Ishikawa (cell line): Measurements from ENCODE around the gene EPS8L3.

Source experiments
- CEBPB ChIP-seq: IDR thresholded peaks from 2 replicates; pipeline ENCODE4 v1.6.1; 2012
- CREB1 ChIP-seq: IDR thresholded peaks from 2 replicates; pipeline ENCODE4 v1.6.1; 2012; ENCODE audit warnings: low read depth
- EGR1 ChIP-seq: IDR thresholded peaks from 2 replicates; pipeline ENCODE4 v1.6.1; 2012
- EP300 ChIP-seq: IDR thresholded peaks from 2 replicates; pipeline ENCODE4 v1.6.1; 2012; ENCODE audit warnings: borderline replicate concordance
- FOXM1 ChIP-seq: IDR thresholded peaks from 2 replicates; pipeline ENCODE4 v1.6.1; 2012; ENCODE audit warnings: low read depth, borderline replicate concordance
- NFIC ChIP-seq: IDR thresholded peaks from 2 replicates; pipeline ENCODE4 v1.6.1; 2012
- RAD21 ChIP-seq: IDR thresholded peaks from 2 replicates; pipeline ENCODE4 v1.6.1; 2012; ENCODE audit warnings: low read depth
- TAF1 ChIP-seq: IDR thresholded peaks from 2 replicates; pipeline ENCODE4 v1.6.1; 2012; ENCODE audit warnings: low read depth, mild to moderate bottlenecking
- TCF12 ChIP-seq: IDR thresholded peaks from 2 replicates; pipeline ENCODE4 v1.6.1; 2012; ENCODE audit warnings: low read depth
- TEAD4 ChIP-seq: IDR thresholded peaks from 2 replicates; pipeline ENCODE4 v1.6.1; 2012
- YY1 ChIP-seq: IDR thresholded peaks from 2 replicates; pipeline ENCODE4 v1.6.1; 2012; ENCODE audit warnings: low read depth
- ZBTB7A ChIP-seq: IDR thresholded peaks from 2 replicates; pipeline ENCODE4 v1.6.1; 2012; ENCODE audit warnings: low read depth
- TF ChIP-seq, protein P1 (sequence below): IDR thresholded peaks from 2 replicates; pipeline ENCODE4 v1.6.1; 2012
- TF ChIP-seq, protein P2 (sequence below): IDR thresholded peaks from 2 replicates; pipeline ENCODE4 v1.6.1; 2012
- TF ChIP-seq, protein P3 (sequence below): IDR thresholded peaks from 2 replicates; pipeline ENCODE4 v1.6.1; 2012; ENCODE audit warnings: low read depth, mild to moderate bottlenecking

Gene EPS8L3

DNA sequence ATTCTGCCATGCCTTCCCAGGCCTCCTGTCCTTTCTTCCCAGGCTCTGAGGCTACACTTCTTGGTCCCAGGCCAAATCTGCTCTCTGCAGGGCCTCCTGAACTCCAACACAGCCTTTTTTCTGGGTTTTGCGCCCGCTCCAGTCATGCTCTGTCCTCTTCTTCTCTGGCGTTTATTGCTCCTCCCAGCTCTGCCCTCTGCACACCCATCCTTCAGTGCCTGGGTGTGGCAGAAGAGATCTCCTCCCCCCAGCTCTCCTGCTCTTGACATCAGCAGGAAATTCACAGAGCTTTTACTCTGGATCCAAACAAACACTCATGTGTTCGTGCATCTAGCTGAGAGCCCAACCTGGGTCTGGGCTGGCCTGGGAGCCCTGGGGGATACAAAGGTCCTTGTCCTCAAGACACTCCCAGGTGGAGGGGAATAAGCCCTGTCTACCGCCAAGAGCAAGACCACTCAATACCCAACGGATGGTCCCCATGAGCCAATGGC lies 22.9 kb upstream of the EPS8L3 start:
- peak; percentile 63 for TF ChIP-seq NFIC
- TF ChIP-seq, protein P1, sequence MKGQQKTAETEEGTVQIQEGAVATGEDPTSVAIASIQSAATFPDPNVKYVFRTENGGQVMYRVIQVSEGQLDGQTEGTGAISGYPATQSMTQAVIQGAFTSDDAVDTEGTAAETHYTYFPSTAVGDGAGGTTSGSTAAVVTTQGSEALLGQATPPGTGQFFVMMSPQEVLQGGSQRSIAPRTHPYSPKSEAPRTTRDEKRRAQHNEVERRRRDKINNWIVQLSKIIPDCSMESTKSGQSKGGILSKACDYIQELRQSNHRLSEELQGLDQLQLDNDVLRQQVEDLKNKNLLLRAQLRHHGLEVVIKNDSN = no peak

DNA sequence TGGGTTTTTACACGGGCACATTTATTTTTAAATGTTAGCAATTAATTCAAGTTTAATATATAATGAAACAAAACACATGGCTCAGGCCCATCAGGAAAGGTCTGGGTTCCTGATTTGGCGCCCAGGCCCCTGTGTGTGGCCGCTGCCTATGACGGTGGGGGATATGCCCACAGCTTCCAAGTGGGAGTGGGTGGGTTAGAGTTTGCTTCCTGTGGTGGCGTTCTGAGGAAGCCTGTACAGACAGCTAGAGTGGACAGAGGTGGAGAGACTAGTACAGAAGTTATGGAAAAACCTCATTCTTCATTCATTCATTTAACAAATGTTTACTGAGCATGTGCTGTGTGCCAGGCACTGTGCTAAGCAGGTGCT lies 22.4 kb upstream of the EPS8L3 start:
- no peak for TF ChIP-seq EP300
- TF ChIP-seq TCF12 = no peak
- TF ChIP-seq TAF1 = no peak
- no peak for TF ChIP-seq TEAD4
- no peak for TF ChIP-seq CEBPB
- no peak for TF ChIP-seq EGR1

DNA sequence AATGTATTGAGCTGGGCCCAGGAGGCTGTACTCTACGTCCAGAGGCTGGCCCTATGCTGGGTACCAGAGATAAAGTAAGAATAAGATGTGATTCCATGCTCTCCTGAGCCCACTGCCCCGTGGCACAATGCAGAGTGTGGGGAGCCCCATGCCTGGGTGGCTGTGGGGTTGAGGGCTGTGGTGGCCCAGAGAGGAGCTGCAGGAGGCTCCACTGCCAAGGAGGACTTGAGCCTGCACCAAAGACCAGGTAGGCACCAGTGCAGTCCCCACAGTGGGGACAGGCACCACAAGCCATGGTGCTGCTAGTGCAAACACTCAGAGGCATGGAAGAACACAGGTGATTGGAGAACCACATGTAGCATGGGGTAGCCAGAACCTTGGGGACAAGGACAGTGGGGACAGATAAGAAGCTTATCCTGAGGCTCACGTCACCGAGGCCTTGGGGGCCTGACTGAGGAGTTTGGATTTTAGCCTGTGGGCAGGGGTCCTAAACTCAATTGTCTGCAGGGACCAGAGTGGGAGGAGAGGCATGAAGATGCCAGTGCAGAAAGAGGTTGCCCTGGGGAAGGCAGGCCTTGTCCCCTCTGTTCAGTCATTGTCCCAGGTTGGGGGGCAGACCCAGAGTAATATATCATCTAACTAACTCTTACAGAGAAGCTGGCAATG lies 21.9 kb upstream of the EPS8L3 start:
- TF ChIP-seq, protein P2, sequence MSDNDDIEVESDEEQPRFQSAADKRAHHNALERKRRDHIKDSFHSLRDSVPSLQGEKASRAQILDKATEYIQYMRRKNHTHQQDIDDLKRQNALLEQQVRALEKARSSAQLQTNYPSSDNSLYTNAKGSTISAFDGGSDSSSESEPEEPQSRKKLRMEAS = no peak
- TF ChIP-seq TAF1 (no peak), EGR1 (no peak), YY1 (no peak), CREB1 (no peak), EP300 (no peak), RAD21 (no peak), FOXM1 (no peak), CEBPB (no peak)
- TF ChIP-seq, protein P1 = no peak

DNA sequence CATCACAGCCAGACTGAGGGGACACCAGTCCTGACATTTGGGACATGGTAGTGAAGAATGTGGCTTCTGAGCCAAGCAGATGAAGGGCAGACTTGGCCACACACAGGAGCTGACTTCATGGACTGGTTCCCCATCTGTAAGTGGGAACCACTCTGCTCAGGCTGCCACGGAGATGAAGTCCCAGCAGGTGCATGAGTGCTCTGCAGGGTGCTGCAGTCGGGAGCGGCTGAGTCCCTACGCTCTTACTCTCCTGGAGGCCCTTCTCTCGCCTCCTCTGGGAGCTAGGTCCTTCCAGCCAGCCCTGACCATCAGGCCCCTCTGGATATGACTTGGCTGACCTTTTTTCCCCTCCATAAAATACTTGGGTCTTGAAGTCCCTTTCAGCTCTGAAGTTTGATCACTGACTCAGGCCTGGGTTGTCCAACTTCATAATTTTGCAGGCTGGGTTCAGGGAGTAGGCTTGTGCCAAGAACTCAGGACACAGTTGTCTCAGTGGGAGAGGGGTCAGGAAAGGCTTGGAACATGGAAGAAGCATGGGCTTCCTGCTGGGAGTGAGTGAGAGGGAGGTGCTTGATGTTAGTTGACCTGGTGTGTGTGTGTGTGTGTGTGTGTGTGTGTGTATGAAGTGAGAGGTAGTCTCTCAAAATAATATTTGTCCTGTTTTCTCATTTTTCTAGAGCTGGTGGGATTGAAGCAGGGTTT lies 21.0 kb upstream of the EPS8L3 start:
- TF ChIP-seq, protein P2 = no peak
- TF ChIP-seq YY1 (no peak), NFIC (no peak), CEBPB (no peak), EGR1 (no peak), CREB1 (no peak), FOXM1 (no peak), TCF12 (no peak), TEAD4 (no peak), EP300 (no peak), TAF1 (no peak), ZBTB7A (no peak), RAD21 (no peak)
- TF ChIP-seq, protein P3, sequence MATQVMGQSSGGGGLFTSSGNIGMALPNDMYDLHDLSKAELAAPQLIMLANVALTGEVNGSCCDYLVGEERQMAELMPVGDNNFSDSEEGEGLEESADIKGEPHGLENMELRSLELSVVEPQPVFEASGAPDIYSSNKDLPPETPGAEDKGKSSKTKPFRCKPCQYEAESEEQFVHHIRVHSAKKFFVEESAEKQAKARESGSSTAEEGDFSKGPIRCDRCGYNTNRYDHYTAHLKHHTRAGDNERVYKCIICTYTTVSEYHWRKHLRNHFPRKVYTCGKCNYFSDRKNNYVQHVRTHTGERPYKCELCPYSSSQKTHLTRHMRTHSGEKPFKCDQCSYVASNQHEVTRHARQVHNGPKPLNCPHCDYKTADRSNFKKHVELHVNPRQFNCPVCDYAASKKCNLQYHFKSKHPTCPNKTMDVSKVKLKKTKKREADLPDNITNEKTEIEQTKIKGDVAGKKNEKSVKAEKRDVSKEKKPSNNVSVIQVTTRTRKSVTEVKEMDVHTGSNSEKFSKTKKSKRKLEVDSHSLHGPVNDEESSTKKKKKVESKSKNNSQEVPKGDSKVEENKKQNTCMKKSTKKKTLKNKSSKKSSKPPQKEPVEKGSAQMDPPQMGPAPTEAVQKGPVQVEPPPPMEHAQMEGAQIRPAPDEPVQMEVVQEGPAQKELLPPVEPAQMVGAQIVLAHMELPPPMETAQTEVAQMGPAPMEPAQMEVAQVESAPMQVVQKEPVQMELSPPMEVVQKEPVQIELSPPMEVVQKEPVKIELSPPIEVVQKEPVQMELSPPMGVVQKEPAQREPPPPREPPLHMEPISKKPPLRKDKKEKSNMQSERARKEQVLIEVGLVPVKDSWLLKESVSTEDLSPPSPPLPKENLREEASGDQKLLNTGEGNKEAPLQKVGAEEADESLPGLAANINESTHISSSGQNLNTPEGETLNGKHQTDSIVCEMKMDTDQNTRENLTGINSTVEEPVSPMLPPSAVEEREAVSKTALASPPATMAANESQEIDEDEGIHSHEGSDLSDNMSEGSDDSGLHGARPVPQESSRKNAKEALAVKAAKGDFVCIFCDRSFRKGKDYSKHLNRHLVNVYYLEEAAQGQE = no peak
- TF ChIP-seq, protein P1 = no peak

DNA sequence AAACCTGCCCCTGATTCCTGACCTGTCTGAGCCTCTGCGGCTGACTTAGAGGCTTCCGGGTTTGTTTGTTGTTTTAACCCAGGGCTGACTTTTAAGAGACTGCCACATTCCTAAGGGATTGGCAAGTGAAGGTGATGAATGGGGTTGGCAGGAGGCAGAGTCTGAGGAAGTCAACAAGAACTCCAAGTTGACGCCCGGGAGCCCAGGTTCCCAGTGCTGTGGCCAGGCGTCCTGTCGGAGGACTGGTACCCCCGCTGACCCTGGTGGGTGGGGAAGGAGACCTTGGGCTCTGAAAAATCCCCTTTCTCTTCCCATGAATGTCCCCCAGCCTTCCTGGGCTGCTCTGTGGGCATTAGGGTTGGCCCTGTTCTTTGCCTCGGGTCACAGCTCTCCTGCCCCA lies 19.7 kb upstream of the EPS8L3 start:
- TF ChIP-seq, protein P2 = peak; percentile 69
- peak; percentile 50; the same call in 1 of the 2 replicates for TF ChIP-seq NFIC
- peak; percentile 48; the same call in 1 of the 2 replicates for TF ChIP-seq EP300
- TF ChIP-seq TEAD4 = peak; percentile 70
- TF ChIP-seq TCF12 = peak; percentile 30; the same call in 1 of the 2 replicates
- TF ChIP-seq YY1 = no peak

DNA sequence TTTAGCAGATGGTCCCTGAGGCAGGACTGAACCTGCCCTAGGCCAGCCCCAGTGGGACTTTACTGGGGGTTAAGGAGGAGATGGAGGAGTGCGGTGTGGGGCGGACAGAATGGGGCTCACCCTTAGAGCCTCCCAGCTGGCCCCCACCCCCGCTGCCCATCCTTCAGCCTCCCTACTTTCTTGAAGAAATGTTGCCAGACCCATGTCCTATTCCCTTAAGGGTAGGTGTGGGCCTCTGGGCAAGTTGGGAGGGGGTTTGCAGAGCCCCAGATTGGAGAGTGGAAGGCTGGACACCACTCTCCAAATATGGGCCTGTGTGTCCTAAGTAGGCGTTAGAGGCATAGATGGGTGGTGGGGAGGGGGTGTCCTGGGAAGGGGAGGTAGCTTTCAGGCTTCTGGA lies 19.2 kb upstream of the EPS8L3 start:
- TF ChIP-seq YY1 (no peak), TEAD4 (no peak), EGR1 (no peak)

DNA sequence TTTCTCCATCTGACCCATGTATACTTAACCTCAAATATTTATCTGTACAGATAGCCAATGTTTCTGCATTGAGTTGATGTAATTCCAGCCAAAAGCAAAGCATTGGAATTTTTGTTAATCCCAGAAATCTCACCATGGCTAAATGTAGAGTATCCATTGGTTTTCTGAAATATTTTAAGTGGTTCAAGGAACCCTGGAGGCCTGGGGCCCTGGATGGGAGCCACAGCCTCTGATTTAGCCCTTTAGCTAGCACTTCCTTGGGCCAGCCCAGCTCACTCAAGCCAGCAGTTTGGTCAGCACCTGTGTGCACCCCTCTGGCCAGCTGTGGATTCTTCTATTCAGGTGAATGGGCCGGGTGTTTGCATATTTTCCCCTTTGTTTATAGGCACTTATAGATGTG lies 18.8 kb upstream of the EPS8L3 start:
- TF ChIP-seq NFIC (no peak), CEBPB (no peak)

DNA sequence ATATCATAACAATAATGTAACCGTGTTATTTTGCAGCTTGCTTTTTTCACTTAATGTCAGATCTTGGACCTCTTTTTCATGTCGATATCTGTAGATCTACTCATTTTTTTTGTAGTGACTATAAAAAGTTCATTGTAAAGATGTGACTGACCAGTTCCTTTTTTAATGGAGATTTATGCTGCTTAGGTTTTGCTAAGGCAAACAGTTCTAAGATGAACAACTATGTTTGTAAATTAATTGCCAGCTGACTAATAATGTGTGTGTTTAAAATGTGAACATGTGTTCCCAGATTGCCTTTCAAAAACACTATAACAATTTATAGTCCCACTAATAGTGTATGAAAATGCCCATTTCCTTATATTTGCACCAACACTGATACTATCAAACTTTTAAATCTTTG lies 18.1 kb upstream of the EPS8L3 start:
- TF ChIP-seq YY1 (no peak), ZBTB7A (no peak), EGR1 (no peak), CEBPB (no peak)
- TF ChIP-seq, protein P3 = no peak
- TF ChIP-seq, protein P1 = no peak
